Measurements from ENCODE around the gene RPH3AL. TPM values are rescaled to one million over a fixed set of nuclear protein-coding genes. Genes with fewer than 3 reads are reported as not detected.

RPH3AL gene
- total and polyA plus RNA-seq, 10 of the 15 experiments (the other 5 are each of a cell fraction or from before 2014, with no cell fraction given) = 0.04 to 1.2 (median 0.47) TPM; not detected in 2

DNA sequence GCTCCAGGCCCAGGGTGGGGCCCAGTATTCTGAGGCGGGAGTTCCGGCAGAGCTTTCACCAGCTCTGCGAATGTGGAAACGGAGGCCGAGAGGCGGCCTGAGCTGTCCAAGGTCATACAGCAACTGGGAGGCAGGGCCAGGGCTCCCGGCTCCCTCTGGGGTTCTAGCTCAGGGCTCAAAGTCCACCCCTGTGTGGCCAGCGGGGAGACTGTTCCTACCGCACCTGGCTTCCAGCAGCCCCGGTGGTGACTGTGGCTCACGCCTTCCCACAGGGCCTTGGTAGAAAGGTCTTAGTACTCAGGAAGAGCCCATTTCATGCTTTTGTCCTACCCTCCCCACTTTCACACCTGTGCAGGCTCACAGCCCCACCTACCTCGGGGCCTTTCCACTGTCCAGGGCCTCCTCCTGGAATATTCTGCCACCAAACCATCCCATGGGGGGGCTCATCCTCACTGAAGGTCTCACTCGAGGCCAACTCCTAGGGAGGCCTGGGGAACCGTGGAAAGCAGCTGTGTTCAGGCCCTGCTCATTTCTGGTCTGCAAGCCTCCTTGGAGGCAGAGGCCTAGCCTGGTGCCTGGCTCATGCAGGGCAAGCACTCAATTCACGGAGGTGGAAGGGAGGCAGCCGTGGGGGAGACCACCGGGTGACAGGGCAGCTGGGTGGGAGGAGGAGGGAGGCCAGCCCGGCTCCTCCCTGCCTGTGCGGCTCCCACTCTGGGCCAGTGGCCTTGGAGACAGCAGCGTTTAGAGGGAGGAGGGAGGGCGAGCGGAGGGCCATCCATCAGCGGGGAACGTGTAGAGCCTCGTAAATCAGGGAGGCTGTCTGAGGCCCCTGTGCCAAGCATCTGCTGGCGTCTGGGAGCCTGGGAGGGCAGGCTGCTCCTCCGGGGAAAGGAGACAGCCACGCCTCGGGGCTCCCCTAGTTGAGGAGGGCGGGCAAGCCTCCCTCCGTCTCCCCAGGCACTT lies 158.5 kb downstream of the RPH3AL start (continued):
- TF ChIP-seq E2F8 (IDR thresholded peaks at IDR 0.05; ENCODE audit: low read depth, partially characterized antibody) (no peak), NBN (IDR thresholded peaks at IDR 0.05) (no peak), JUNB (IDR thresholded peaks at IDR 0.05) (no peak), IRF5 (IDR thresholded peaks at IDR 0.05; ENCODE audit: borderline replicate concordance) (no peak), BCL3 (IDR thresholded peaks at IDR 0.05; ENCODE audit: borderline replicate concordance, insufficient read depth, low read depth, low read length, poor library complexity, severe bottlenecking) (no peak), E4F1 (IDR thresholded peaks at IDR 0.05; ENCODE audit: borderline replicate concordance, partially characterized antibody) (no peak), EGR1 (IDR thresholded peaks at IDR 0.05; ENCODE audit: borderline replicate concordance in 1 of 2, low read depth in 2 of 2, low read length in 2 of 2) (no peak), POU2F2 (IDR thresholded peaks at IDR 0.05; ENCODE audit: borderline replicate concordance, low read depth, low read length) (no peak), ZNF592 (IDR thresholded peaks at IDR 0.05) (no peak), HDAC2 (IDR thresholded peaks at IDR 0.05) (no peak), ZZZ3 (IDR thresholded peaks at IDR 0.05; ENCODE audit: control insufficient read depth, insufficient read length, low read depth) (no peak)
- TF ChIP-seq, protein P1, sequence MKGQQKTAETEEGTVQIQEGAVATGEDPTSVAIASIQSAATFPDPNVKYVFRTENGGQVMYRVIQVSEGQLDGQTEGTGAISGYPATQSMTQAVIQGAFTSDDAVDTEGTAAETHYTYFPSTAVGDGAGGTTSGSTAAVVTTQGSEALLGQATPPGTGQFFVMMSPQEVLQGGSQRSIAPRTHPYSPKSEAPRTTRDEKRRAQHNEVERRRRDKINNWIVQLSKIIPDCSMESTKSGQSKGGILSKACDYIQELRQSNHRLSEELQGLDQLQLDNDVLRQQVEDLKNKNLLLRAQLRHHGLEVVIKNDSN (IDR thresholded peaks at IDR 0.05; ENCODE audit: borderline replicate concordance, extremely low read length, insufficient read depth, low read depth, low read length) = no peak
